NCI-H1417 (cell line): ENCODE results near the gene TMEM204.

Experiments used
- DNase-seq, 3 experiments: peaks; one replicate each; lab custom pipeline; 2025; lab: John Stamatoyannopoulos, UW

TMEM204 gene

DNA sequence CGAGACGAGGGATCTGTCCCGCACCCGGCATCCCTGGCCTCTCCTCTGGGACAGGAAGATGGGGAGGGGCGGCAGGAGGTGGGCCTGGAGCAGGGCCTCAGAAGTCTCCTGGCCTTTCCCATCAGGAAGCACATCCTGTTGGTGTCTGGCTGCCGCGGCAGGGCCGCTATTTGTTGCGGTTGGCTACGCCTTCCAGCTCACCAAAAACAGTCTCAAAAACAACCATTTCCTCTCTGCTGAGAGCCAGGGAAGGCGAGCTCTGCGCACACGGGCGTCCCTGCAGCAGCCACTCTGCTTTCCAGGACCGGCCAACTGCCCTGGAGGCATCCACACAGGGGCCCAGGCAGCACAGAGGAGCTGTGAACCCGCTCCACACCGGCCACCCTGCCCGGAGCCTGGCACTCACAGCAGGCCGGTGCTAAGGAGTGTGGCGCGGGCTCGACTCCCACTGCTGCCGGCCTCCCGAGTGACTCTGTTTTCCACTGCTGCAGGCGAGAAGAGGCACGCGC is at the start of gene TMEM204:
Gene TMEM204, plus strand, starts transcription at position 224 of the 509 bp plus-strand sequence. CDS start 610 bp downstream, outside the sequence.
- DNase-seq: no peak

DNA sequence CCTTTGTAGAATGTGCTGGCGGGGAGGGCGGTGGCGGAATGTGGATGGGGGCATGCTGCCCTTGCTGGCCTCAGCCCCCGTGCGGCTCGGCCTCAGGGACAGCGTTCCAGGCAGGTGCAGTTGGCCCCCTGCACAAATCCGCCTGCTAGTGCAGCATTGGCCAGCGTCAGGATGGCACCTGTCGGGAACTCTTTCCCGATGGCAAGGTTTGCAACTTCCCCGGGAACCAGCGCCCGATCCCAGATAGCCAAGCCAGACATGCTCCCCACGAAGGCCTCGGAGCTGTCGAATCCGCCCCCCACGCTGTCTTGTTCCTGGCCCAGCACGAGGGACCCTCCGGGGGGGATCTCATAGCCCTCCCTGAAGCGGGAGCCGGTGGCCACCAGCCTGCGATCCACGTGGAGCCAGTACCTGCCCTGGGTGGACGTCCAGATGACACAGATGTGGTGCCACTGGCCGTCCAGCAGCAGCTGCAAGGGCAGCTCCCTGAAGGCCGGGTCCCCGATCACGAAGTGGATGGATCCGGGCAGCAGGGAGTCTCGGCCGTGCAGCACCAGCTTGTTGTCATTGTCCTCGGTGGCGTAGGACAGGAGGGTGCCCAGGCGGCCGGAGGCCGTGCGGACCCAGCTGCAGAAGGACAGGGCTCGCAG is 47.5 kb upstream of the TMEM204 start:
- no peak for DNase-seq

DNA sequence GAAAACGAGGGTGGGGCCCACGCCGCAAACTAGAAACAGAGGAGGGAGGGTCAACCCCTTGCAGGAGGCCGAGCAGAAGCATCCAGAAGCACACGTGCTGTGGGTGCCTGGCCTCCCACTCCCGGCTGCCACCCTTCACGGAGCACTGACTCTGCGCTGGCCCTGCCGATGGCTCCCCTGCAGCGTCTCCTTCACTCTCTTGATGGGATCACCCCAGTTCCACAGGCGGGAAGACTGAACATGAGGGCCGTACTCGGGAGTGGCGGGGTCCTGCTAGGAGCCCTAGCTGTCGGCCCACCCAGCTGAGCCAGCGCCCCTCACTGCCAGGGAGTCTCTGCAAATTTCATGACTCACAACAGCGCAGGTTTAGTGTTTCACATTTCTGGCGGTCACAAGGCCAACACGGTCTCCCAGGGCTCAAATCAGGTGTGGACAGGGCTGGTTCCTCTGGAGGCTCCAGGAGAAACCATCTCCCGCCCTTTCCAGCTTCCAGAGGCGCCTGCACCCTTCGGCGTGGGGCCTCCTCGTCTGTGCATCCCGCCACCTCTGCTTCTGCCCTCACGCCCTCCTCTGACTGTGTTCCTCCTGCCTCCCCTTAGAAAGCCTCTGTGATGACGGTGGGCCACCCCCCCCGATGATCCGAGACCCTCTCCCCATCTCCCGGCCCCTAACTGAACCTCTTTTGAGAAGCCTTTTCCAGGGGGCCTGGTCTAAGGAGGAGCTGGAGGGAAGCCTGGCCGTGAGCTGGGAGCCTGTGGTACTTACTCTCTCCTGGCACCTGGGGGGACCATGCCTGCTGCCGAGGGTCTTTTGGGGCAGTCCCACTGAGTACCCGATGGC is 46.7 kb upstream of the TMEM204 start:
- no peak for DNase-seq

DNA sequence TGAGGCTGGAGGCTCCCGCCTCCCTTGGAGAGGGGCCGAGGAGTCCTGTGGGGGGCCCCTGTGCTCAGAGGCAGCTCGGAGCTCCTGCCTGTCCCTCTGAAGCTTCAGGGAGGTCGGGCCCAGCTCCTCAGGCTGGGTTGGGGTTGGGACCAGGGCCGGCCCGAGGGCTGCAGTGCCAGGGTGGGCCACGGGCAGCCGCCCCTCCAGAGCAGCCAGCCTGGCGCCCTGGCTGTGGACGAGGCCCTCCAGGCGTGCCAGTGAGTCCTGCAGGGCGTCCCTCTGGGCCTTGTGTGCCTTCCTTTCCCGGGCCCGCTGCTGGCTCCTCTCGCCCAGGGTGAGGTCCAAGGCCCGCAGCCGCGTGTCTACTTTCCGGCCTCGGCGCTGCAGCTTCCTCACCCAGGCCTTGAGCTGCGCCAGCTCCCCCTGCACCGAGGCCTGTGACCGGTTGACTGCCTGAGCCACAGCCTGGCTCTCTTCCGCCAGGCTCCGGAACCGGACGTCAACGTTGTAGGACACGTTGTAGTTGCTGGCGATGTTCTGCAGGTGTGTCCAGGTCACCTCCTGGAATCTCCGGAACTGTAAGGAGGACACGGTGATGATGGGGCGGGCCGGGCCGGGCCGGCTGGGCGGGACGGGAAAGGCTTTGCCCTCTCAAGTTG is 45.9 kb upstream of the TMEM204 start:
- DNase-seq: no peak

DNA sequence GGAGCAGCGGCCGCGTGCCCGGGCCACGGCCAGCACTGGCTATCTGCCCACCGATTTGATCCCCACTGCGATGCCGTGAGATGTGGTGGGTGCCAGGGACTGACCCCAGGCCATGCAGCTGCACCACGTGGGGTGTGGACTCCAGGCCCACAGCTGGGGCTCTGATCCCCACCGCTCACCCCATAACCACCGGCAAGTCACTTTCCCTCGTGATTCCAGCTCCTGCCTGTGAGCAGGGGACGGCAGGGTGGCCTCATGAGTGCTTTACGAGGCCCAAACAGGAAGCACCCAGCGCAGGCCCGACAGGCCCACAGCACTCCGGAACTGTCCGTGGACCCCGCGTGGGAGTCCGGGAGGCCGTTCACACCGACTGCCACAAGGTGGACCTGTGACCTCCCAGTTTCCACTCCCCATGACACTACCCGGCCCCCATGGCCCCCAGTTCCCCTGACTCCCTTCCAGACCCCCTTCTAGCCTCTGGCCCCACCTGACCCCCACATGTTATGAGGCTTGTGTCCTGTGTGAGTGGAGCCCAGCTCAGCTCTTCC is 45.3 kb upstream of the TMEM204 start:
- no peak for DNase-seq

DNA sequence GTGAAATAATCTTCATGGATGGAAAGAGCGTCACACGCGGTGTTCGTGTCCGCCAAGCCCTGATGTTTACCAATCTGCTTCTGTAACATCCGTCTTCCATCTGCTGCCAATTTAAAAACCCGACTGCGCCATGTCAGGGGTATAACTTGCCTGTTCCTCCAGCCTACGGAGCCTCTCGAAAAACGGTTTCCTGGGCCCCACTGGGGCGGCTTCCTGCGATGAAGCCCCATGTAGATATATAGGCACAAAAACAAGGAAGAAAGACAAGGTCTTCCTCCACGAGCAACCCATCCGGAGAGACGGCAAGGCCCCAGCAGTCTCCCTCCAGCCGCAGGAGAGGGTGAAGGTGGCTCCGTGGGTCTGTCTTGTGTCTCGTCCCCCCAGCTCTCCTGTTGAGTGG is 44.8 kb upstream of the TMEM204 start, which contains the start of gene PTX4:
Gene PTX4, minus strand, starts transcription at position 326 of the 400 bp plus-strand sequence. Its CDS starts 35 bp downstream, at position 291.
- no peak for DNase-seq

DNA sequence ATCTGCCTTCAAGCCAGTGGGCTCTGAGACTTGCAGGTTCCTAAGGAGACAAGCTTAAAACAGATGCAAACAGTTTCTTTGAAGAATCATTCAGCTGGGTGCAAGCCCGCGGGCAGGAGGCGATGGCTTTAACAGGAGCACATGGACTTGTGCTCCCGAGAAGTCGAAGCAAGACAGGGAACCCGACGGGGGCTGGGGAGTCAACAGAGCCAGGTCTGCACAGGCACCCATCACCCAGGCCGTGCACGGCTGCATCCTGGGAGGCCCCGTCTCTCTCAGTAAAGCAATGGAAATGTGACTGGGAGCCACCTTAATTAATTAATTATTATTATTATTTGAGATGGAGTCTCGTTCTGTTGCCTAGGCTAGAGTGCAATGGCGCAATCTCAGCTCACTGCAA is 44.4 kb upstream of the TMEM204 start:
- no peak for DNase-seq

DNA sequence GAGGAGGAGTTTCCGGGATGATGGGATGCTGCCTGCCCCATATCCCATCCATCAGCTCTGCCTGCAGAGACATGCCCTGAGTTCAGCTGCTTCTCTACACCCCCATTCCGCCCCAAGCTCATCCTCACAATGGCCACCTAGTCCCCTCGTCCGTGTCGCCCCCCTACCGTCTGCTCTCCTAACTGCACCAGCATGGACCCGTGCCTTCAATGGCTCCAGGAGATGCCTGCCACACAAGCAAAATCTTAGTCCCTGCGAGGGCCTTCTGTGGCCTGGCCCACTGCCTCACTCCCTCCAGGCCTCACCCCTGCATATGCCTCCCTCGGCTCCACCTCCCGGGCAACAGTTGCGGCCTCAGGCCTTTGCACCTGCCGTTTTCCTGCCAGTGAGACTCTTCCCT is 42.1 kb upstream of the TMEM204 start:
- no peak for DNase-seq

DNA sequence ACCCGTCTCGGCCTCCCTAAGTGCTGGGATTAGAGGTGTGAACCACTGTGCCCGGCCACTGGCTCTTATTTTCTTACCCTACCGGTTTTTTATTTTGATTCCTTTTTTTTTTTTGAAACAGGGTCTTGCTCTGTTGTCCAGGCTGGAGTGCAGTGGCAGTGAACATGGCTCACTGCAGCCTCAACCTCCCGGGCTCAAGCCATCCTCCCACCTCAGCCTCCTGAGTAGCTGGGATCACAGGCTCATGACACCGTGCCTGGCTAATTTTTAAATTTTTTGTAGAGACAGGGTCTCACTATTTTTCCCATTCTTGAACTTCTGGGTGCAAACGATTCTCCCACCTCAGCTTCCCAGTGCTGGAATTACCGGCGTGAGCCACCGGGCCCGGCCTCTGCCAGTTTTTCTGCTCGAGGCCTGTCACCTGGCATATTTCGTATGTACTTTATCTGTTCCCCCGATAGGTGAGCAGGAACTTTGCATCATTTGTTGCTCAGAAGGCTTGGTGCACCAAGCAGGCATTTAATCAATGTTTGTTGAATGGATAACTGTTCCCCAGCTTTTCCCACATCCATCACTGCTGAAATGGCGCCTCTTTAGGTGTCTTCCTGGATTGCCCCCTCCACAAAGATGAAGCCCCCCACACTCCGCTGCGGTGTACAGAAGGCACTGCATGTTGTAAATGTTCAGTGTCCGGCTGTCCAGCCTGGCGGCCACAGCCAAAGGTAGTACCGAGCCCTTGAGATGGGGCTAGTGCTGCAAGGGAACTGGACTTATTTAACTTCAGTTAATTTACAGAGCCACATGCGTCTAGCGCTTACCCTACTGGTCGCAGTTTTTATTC is 41.2 kb upstream of the TMEM204 start:
- peak in 1 of 3 experiments; percentile 49 for DNase-seq

DNA sequence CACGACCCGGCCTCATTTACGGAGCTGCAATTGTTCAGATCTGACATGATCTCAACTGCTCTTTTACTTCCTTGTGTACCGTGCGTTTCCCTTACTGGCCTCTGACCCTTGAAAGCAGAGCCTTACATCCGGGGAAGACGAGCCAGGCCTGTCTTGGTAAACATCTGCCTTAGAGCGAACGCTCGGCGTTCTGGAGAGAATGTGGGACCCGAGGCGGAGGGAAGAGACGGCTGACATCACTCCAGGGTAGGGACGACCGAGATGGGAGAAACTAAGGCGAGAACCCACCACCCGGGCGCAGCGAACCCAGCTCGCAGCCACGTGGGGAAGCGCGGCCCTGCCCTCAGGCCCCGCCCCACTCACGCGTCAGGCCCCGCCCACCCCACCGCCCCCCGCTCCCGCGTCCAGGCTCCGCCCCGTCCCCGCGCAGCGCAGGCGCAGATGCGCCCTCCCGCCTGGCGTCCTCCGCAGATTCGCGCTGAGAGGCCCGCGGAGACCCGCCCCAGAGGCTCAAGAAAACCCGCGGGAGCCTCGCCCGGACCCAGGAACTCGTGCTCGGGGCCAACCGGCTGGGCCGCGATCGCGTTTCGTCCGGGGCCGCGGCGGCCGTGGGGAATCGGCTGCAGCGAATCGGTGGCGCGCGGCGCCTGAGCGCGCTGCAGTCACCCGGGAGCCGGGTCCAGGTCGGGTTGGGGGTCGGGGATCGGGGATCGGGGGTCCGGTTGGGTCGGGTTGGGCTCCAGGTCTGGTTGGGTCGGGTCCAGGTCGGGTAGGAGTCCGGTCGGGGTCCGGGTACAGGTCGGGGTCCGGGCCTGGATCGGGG is 40.3 kb upstream of the TMEM204 start, which contains the start of gene TELO2:
Gene TELO2, plus strand, starts transcription at position 438 of the 823 bp plus-strand sequence. CDS start 922 bp downstream, outside the sequence.
- DNase-seq: peak; percentile 89 to 94 (median 90)

DNA sequence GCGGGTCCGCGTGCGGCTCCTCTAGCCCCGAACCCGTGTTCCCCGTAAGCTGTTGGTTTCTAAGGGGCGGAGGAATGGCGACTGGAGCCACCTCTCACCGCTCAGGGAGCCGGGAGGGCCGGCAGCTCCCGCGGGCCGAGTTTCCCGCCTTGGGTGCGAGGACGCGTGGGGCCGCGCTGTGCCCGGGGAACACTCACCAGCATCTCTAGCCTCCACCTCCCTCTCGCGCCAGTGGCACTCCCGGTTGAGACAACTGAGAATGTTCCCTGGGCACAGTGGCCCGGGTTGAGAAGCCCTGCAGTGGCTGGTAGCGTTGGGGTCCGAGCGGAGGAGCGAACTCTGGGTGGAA is 39.7 kb upstream of the TMEM204 start:
- peak in 1 of 3 experiments; percentile 56 for DNase-seq

DNA sequence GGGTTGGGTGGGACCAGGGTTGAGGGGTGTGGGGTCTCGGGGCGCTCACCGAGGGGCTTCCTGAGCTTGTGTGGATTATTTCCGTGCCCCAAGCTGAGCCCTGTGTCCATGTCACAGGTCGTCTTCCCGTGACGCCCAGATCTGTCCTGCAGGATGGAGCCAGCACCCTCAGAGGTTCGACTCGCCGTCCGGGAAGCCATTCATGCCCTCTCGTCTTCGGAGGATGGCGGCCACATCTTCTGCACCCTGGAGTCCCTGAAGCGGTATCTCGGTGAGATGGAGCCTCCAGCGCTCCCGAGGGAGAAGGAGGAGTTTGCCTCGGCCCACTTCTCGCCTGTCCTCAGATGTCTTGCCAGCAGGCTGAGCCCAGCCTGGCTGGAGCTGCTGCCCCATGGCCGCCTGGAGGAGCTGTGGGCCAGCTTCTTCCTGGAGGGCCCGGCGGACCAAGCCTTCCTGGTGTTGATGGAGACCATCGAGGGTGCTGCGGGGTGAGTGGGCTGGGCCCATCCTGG is 39.3 kb upstream of the TMEM204 start:
- no peak for DNase-seq

DNA sequence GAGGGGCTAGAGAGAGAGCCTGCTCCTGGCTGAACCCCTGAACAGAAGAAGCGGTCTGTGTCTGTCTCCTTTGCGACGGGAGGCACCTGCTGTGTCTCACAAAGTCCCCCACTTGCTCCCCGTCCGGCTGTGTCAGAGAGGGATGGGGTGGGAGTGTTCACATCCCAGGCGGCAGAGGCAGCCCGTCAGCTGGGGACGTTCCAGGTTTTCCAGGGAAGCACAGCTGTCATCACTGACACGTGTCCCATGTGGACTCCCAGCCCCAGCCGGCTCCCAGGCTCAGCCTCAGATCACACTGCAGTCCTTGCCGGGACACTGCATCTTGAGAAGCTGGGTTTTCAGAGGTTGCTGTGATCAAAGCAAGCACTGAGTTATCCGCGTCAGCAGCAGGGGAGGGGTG is 38.8 kb upstream of the TMEM204 start:
- DNase-seq: no peak

DNA sequence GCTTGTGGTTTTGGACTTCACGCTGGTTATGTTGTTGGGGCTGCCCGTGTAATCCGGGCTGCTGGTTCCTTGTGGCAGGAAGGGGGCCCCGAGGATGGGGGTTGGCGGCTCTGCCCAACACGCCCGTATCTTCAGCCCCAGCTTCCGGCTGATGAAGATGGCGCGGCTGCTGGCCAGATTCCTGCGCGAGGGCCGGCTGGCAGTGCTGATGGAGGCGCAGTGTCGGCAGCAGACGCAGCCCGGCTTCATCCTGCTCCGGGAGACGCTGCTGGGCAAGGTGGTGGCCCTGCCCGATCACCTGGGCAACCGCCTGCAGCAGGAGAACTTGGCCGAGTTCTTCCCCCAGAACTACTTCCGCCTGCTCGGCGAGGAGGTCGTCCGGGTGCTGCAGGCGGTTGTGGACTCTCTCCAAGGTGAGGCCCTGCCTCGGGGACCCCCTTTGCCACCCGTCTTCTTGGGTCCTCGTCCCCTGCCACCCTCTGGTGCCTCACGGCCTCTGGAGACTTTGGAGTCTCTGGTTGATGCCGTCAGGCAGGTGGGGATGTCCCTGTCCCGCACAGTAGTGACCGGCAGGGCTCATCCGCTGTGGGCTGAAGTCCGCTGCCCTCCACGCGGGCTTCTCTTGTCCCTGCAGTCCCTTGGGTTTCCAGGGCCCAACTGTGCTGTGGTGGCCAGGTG is 38.1 kb upstream of the TMEM204 start:
- DNase-seq: no peak

DNA sequence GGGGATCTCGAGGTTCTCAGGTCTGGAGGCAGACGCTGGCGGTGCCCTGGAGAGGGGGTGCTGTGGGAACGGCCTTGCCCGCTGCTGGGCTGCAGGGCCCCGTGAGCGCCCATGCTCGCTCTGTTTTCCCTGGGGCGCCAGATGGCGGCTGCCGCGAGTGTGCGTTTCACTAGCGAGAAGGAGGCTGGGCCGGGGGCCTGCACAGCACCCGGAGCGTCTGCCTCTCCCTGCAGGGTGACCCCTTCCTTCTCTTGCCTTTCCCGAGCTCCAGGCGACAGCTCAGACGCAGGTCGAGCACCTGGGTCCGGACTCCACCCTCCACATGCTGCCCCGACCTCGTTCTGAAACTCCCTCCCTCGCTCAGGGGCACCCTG is 37.6 kb upstream of the TMEM204 start:
- DNase-seq: no peak

DNA sequence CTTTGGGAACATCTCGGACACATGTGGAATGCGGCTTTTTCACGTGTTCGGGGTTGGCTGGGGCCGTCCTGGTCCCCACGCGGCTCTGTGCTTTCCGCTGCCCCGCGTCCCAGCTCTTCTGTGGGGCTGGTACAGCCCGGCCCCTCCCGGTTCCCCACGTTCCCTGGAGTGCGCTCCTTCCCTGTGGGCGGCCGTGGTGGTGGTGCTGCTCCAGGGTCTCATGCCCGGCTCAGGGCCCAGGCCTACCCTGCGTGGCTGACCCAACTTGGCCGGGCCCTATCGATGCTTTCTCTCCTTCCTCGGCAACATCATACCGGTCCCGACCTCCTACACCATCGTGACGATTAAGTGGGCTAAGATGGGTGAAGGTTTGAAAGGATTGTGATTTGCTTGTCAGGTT is 37.0 kb upstream of the TMEM204 start:
- no peak for DNase-seq

DNA sequence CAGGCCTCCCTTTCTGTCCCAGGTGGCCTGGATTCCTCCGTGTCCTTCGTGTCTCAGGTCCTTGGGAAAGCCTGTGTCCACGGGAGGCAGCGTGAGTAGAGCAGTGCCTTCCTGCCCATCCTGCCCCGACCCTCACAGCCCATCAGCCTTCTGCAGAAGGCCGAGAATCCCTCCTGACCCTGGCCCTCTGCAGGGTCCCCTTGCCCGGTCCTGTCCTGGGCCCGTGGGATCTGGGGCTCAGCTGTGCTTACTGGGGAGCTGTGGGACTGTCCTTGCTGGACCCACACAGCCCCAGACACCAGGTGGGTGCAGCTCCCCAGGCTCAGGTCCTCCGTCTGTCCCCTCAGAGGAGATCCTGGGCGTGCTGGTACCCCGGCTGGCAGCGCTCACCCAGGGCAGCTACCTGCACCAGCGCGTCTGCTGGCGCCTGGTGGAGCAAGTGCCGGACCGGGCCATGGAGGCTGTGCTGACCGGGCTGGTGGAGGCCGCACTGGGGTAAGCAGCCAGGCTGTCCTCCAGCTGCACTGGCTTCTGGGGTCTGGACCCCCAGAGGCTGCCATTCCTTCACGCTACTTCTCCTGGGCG is 36.4 kb upstream of the TMEM204 start:
- no peak for DNase-seq

DNA sequence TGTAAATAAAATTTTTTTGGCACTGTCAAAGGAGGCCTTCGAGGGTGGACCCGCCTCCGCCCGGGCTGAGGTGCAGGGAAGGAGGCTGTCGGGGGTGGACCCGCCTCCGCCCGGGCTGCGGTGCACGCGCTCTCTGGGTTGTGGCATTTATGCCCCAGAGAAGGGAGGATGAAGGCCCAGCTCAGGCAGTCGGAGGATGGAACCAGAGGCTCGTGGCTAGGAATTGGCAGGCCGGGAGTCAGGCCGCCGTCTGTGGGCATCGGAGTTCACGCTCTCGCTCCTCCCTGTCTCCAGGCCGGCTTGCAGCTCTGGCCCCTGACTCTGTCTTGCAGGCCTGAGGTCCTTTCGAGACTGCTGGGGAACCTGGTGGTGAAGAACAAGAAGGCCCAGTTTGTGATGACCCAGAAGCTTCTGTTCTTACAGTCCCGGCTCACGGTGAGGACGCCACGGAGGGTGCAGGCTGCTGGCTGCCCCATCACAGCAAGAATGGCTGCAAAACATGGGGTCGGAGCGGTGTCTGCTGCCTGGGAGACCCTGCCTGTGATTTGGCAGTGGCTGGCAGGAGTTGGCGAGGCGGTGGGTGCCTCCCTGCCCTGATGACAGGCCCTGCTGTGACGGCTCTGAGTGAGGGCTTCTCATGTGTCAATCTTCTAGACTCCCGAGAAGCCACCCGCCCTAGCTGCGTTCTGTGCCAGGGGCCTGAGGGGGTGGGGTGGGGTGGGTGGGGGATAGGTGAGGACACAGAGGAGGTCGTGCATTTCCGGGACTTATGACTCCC is 34.4 kb upstream of the TMEM204 start:
- DNase-seq: no peak
